Stomach (tissue), 4 donors: ENCODE measurements around the gene GAPVD1.
"Not testable (repeated sequence)": the region's sequence is repeated elsewhere in the genome, so short reads cannot be mapped to it uniquely, and the experiment has no call there.

Source experiments
- POLR2A ChIP-seq, 4 donors: fragments of 450-650 bp; IDR thresholded peaks; one replicate each; pipeline ENCODE4 v1.6.1; 2016; ENCODE audit warnings: antibody characterized with exemption in 4 of 4, control low read depth in 2 of 4, mild to moderate bottlenecking in 1 of 4, moderate library complexity in 1 of 4
- TF ChIP-seq, protein P1 (sequence below), 7 experiments: fragments of 450-650 bp in 4 of 7; fragments of 200-600 bp in 3 of 7; sonication (generic) in 3 of 7; IDR thresholded peaks; one replicate each; pipeline ENCODE4 v1.5.1; 2016 to 2019; ENCODE audit warnings: antibody characterized with exemption in 7 of 7, control low read depth in 2 of 7, mild to moderate bottlenecking in 1 of 7

- TF ChIP-seq, protein P1, sequence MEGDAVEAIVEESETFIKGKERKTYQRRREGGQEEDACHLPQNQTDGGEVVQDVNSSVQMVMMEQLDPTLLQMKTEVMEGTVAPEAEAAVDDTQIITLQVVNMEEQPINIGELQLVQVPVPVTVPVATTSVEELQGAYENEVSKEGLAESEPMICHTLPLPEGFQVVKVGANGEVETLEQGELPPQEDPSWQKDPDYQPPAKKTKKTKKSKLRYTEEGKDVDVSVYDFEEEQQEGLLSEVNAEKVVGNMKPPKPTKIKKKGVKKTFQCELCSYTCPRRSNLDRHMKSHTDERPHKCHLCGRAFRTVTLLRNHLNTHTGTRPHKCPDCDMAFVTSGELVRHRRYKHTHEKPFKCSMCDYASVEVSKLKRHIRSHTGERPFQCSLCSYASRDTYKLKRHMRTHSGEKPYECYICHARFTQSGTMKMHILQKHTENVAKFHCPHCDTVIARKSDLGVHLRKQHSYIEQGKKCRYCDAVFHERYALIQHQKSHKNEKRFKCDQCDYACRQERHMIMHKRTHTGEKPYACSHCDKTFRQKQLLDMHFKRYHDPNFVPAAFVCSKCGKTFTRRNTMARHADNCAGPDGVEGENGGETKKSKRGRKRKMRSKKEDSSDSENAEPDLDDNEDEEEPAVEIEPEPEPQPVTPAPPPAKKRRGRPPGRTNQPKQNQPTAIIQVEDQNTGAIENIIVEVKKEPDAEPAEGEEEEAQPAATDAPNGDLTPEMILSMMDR (IDR thresholded peaks at IDR 0.05) = not testable (repeated sequence)
- not testable (repeated sequence) for TF ChIP-seq POLR2A (IDR thresholded peaks at IDR 0.05)
Measured at GRCh38 chr9:125264068-125264467, 2.4 kb downstream of the GAPVD1 start.
